Keratinocyte (primary cell): ENCODE data around the gene METTL22. TPM values are rescaled to one million over a fixed set of nuclear protein-coding genes. Genes with fewer than 3 reads are reported as not detected.

Experiments used
- DNase-seq: peaks from one replicate; pipeline ENCODE4 v3.0.0-alpha.2; 2011; ENCODE audit warnings: low read depth, missing footprints, low spot score
- FAIRE-seq: peaks from 2 replicates; lab custom pipeline; 2011; peaks lifted over from hg19 to GRCh38; lab: Jason Lieb, UNC
- H2AFZ ChIP-seq: 2 replicates; pipeline ENCODE4 v1.6.0; 2012; ENCODE audit warnings: low read length, control low read depth, inconsistent platforms; ENCODE audit not compliant: control insufficient read depth
- H3K27ac ChIP-seq: 2 replicates; pipeline ENCODE4 v1.5.1; 2011; ENCODE audit warnings: low read length; ENCODE audit not compliant: control insufficient read depth, insufficient read depth
- H3K27me3 ChIP-seq: 3 replicates; pipeline ENCODE4 v1.6.0; 2011; ENCODE audit warnings: low read length; ENCODE audit not compliant: control insufficient read depth, insufficient read depth; ENCODE audit errors: extremely low read depth
- H3K36me3 ChIP-seq, 2 experiments: 2 replicates in 1 of 2; 3 replicates in 1 of 2; pipeline ENCODE4 v1.5.1; 2011; ENCODE audit warnings: low read length in 2 of 2, mild to moderate bottlenecking in 1 of 2; ENCODE audit not compliant: control insufficient read depth in 2 of 2, insufficient read depth in 2 of 2; ENCODE audit errors: extremely low read depth in 1 of 2
- H3K4me1 ChIP-seq: 3 replicates; pipeline ENCODE4 v1.5.1; 2011; ENCODE audit warnings: low read length; ENCODE audit not compliant: control insufficient read depth, insufficient read depth; ENCODE audit errors: extremely low read depth
- H3K4me2 ChIP-seq: 3 replicates; pipeline ENCODE4 v1.6.0; 2011; ENCODE audit warnings: low read depth, low read length; ENCODE audit not compliant: control insufficient read depth, insufficient read depth; ENCODE audit errors: extremely low read depth
- H3K4me3 ChIP-seq, 3 experiments: fragments of 200-600 bp in 1 of 3; sonication (generic) in 1 of 3; 2 replicates in 2 of 3; 3 replicates in 1 of 3; pipeline ENCODE4 v1.5.1; 2011 to 2016; ENCODE audit warnings: low read length in 3 of 3, mild to moderate bottlenecking in 3 of 3, control low read depth in 2 of 3, inconsistent platforms in 1 of 3, low read depth in 1 of 3, mixed read lengths in 1 of 3, mixed run types in 1 of 3, moderate library complexity in 1 of 3; ENCODE audit not compliant: control insufficient read depth in 2 of 3, insufficient read depth in 2 of 3; ENCODE audit errors: extremely low read depth in 1 of 3
- H3K79me2 ChIP-seq: 2 replicates; pipeline ENCODE4 v1.6.0; 2012; ENCODE audit warnings: low read length; ENCODE audit not compliant: control insufficient read depth, insufficient read depth
- H3K9ac ChIP-seq: 3 replicates; pipeline ENCODE4 v1.6.0; 2011; ENCODE audit warnings: low read length; ENCODE audit not compliant: control insufficient read depth, insufficient read depth; ENCODE audit errors: extremely low read depth
- H3K9me1 ChIP-seq: 3 replicates; pipeline ENCODE4 v1.6.0; 2011; ENCODE audit warnings: low read length; ENCODE audit not compliant: control insufficient read depth, insufficient read depth; ENCODE audit errors: extremely low read depth
- H3K9me3 ChIP-seq: 2 replicates; pipeline ENCODE4 v1.5.1; 2012; ENCODE audit warnings: low read depth, low read length; ENCODE audit not compliant: control insufficient read depth
- H4K20me1 ChIP-seq: 3 replicates; pipeline ENCODE4 v1.6.0; 2011; ENCODE audit warnings: low read length; ENCODE audit not compliant: control insufficient read depth, insufficient read depth; ENCODE audit errors: extremely low read depth
- CTCF ChIP-seq, 3 experiments: IDR thresholded peaks in 1 of 3; conservative IDR thresholded peaks in 1 of 3; optimal IDR thresholded peaks in 1 of 3; 2 replicates in 2 of 3; 3 replicates in 1 of 3; pipeline versions ENCODE3 to v1.5.1; 2011; ENCODE audit warnings: low read length in 3 of 3, mild to moderate bottlenecking in 3 of 3, moderate library complexity in 2 of 3, control low read depth in 1 of 3, inconsistent platforms in 1 of 3; ENCODE audit not compliant: insufficient read depth in 2 of 3; ENCODE audit errors: extremely low read depth in 1 of 3
- EZH2 ChIP-seq: IDR thresholded peaks from one replicate; pipeline ENCODE4 v1.6.1; 2012; ENCODE audit warnings: inconsistent platforms, mild to moderate bottlenecking, low read length, moderate library complexity
- dilution Hi-C: fragments of 300-500 bp; cut with MboI; formaldehyde crosslinking; loops from one replicate; pipeline ENCODE4 v1.7.0; 2020; ENCODE audit warnings: low sequenced_read_pairs; ENCODE audit not compliant: extremely low pct_ligation_motif_present
- polyA plus RNA-seq, 5 experiments: library from polyadenylated mRNA; depleted of rRNA in 3 of 5; stranded (reverse) in 3 of 5; stranded (forward) in 1 of 5; unstranded in 1 of 5; fragments of >200 nt; gene quantifications; 1 replicate in 1 of 5; 2 replicates in 3 of 5; 3 replicates in 1 of 5; pipeline versions ENCODE4 v1.2.1 to v1.2.3, GENCODE V29; 2011 to 2012; ENCODE audit warnings: missing spikeins in 2 of 5, low read depth in 1 of 5, low replicate concordance in 1 of 5

The METTL22 gene
- polyA plus RNA-seq, 1 donor (not counting 4 experiments of a cell fraction or from before 2014, with no cell fraction given) = 31.1 TPM

- Histone ChIP-seq H3K4me1 (peaks cover 14% of the 10 kb centered on the region), H3K4me3 (no peak overlapping the region), H4K20me1 (no peaks in the 10 kb centered on the region), H3K27me3 (no peaks in the 10 kb centered on the region), H3K27ac (no peak overlapping the region), H3K9me1 (no peaks in the 10 kb centered on the region), H3K4me2 (no peak overlapping the region), H2AFZ (no peak overlapping the region), H3K36me3 (peaks cover 39 to 42% of the 10 kb centered on the region in 2 experiments), H3K79me2 (no peaks in the 10 kb centered on the region), H3K9me3 (no peaks in the 10 kb centered on the region), H3K9ac (no peak overlapping the region)
- TF ChIP-seq EZH2 (no peak), CTCF (optimal IDR thresholded peaks at IDR 0.05 in 1 of 3, IDR thresholded peaks at IDR 0.05 in 1 of 3, conservative IDR thresholded peaks at IDR 0.05 in 1 of 3; ENCODE audit: extremely low read depth in 1 of 3, insufficient read depth in 2 of 3, low read length in 3 of 3) (no peak)
- FAIRE-seq (no peak), DNase-seq (no peak)
- dilution Hi-C loops = no loop called here
Measured at GRCh38 chr16:8644211-8645140, 23.0 kb downstream of the METTL22 start.

GRCh38 chr16:8645141-8645521 lies 23.6 kb downstream of the METTL22 start:
- no peaks in the 10 kb centered on the region for H4K20me1 ChIP-seq
- dilution Hi-C loops = no loop called here
- H2AFZ ChIP-seq = no peak overlapping the region
- TF ChIP-seq EZH2 (no peak), CTCF (optimal IDR thresholded peaks at IDR 0.05 in 1 of 3, IDR thresholded peaks at IDR 0.05 in 1 of 3, conservative IDR thresholded peaks at IDR 0.05 in 1 of 3; ENCODE audit: extremely low read depth in 1 of 3, insufficient read depth in 2 of 3, low read length in 3 of 3) (no peak)
- FAIRE-seq = no peak
- no peak overlapping the region for H3K27ac ChIP-seq
- peaks cover 14% of the 10 kb centered on the region for H3K4me1 ChIP-seq
- no peaks in the 10 kb centered on the region for H3K79me2 ChIP-seq
- H3K27me3 ChIP-seq = no peaks in the 10 kb centered on the region
- H3K9ac ChIP-seq = no peak overlapping the region
- H3K9me1 ChIP-seq = no peaks in the 10 kb centered on the region
- H3K4me3 ChIP-seq = no peak overlapping the region
- no peak overlapping the region for H3K4me2 ChIP-seq
- H3K36me3 ChIP-seq = peaks cover 36 to 42% of the 10 kb centered on the region in 2 experiments
- no peak for DNase-seq
- no peaks in the 10 kb centered on the region for H3K9me3 ChIP-seq
